SW 1271 (cell line): ENCODE data around the gene CHRNB1.

ENCODE experiments used
- DNase-seq, 2 experiments: peaks; one replicate each; lab custom pipeline; 2025; lab: John Stamatoyannopoulos, UW

The CHRNB1 gene, protein sequence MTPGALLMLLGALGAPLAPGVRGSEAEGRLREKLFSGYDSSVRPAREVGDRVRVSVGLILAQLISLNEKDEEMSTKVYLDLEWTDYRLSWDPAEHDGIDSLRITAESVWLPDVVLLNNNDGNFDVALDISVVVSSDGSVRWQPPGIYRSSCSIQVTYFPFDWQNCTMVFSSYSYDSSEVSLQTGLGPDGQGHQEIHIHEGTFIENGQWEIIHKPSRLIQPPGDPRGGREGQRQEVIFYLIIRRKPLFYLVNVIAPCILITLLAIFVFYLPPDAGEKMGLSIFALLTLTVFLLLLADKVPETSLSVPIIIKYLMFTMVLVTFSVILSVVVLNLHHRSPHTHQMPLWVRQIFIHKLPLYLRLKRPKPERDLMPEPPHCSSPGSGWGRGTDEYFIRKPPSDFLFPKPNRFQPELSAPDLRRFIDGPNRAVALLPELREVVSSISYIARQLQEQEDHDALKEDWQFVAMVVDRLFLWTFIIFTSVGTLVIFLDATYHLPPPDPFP

DNA sequence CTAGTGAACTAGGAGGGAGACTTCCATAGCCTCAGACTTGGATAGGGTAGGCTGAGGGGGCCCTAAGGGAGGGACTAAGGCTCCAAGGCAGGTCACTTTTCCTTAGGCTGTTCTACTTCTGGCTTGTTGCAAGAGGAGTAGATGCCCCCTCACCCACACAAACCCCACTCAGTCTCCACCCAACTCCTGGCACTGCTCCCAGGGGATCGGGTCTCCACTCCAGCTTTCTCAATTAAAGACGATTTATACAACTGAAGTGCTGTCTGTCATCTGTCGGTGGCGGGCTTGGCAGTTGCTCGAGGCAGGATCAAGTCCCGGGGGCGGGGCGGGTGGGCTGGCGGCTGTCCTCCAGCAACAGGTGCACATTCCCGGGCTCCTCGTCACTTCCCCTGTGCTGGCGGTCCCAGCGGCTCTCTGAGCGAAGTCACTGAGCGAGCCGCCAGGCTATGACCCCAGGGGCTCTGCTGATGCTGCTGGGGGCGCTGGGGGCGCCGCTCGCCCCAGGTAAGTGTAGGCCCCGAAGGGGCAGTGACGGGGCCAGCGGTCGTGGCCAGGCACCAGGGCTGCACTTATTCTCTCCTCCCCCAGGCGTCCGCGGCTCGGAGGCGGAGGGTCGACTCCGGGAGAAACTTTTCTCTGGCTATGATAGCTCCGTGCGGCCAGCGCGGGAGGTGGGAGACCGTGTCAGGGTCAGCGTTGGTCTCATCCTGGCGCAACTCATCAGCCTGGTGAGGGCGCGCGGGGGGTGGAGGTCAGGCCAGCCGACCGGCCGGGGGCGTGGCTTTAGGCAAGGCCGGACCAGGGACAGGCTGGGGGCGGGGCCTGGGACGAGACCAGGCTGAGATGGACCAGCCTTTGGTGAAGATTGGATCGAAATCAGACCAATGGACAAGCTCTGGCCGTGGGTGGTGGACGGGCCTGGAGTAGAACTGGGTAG is at the start of gene CHRNB1:
Gene CHRNB1, plus strand, starts transcription at position 380 of the 937 bp plus-strand sequence. Its CDS starts 67 bp downstream, at position 447.
- peak; percentile 81 to 82 for DNase-seq

DNA sequence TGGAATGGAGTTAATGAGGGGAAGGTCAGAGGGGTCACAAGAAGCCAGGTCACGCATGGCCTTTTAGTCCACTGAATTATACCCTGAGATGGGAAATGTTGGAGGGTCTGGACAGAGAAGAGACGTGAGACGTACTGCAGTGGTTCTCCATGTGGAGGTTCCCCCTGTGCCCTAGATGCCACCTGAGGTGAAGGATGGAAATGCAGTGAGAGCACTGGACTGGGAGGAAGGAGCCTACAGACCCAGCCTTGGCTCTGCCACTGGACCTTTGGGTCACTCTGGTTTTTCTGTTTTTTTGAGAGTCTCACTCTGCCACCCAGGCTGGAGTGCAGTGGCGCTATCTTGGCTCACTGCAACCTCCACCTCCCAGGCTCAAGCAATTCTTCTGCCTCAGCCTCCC is 48.7 kb upstream of the CHRNB1 start:
- DNase-seq, result no peak

GRCh38 chr17:7398612-7399011 is 46.2 kb upstream of the CHRNB1 start:
- DNase-seq, result no peak

- DNase-seq, result no peak
Observed at GRCh38 chr17:7403043-7403726, 41.7 kb upstream of the CHRNB1 start.

- DNase-seq, result peak; percentile 84 to 87
Observed at GRCh38 chr17:7403727-7403976, 41.2 kb upstream of the CHRNB1 start.

DNA sequence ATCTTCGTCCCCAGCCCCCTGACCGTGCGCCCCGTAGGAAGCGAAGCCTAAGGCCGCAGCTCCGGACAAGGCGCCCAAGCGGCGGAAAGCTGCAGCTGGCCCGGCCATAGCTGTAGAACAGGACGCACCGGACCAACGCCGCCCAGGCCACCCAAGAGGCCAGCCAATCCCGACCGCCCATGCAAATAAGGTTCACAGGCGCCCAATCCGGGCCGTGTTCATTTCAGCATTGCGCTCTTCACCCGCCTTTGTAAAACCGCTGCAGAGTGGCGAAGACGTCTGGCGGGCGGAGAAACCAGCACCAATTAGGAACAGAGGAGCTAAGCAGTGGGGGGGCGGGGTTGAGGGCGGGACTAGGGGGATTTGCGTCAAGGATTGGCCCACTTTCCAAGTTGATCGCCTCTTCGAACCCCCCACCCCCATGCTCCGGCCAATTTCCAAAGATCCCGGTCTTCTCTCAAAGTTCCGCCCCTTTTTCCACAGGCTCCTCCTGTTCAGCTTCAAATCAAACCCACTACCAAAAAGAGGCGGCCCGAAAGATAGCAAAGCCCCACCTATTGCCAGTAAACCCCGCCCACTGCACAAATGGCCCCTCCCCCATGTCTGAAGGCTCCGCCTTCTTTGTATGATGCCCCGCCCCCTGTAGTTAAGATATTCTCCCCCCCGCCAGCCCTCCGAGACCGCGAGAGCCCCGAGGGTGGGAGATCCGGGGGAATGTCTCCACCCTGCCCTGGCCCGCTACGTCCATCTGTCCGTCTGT is 40.7 kb upstream of the CHRNB1 start, which contains the start of gene TMEM256:
Gene TMEM256, minus strand, starts transcription at position 121 of the 760 bp plus-strand sequence. Its CDS starts 13 bp downstream, at position 108.
- peak; percentile 98 for DNase-seq

- no peak for DNase-seq
Observed at GRCh38 chr17:7404737-7405349, 40.0 kb upstream of the CHRNB1 start.

DNA sequence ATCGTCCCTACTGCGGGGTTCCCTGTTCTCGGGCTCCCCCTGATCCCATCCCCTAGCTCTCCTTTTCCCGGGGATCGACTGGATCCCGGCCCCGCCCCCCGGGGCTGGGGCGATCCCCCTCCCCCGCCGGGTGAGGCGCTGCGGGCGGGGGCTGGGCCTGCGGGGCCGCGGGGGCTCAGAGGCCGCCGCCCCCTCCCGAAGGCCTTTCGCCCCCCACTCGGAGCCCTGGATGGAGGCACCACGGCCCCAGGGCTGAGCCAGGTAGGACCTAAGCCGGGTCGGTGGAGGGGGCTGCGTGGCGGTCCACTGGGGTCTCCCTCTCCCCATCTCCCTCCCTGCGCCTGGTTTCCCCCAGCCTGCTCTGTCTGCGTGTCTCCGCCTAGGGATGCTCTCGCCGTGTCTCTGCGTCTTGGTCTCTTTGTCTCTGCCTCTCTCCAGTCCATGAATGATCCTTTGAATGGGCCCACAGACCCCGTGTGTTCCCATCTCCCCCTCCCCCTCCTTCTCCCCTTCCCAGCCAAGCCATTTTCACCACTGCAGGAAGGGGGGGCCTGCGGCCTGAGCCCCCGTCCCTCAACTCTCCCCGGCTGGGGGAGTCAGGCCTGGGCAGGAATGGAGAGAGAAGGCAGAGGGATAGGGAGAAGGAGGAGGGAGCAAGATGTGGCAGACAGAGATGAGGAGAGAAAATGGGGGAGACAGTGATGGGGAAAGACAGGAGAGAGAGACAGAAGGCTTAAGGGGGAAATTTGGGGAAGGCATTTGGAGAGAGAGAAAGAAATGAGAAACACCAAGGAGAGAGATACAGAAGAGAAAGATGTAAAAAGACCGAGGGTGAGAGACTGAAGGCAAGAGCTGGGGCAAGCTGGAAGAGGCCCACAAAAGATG is 39.3 kb upstream of the CHRNB1 start:
- DNase-seq, result no peak

DNA sequence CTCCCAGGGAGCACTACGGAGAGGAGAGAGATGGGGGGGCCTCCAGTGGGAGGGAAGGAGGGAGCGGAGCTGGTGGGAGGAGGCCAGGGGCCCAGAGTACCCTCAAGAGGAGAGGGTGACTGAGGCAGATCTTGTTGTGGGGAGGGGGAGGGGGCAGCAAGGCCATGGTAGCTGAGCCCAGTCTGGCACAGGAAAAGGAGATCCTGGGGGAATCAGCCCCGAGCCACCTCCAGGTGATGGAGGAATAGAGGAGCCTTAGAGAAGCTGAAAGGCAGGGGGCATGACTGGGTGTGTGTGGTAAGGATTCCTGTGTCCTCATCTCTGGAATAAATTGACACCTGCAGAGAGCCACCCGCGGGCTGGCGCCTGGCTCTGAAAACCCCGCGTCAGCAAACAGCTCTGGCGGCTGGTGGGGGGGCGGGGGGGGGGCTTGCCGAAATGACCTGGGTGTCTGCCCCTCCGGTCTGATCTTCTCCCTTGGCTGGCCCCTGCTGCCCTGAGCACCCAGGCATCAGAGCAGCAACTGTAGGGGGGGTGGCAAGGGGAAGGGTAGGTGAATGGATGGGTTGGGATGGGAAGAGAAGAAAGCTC is 38.5 kb upstream of the CHRNB1 start:
- no peak for DNase-seq

- no peak for DNase-seq
Observed at GRCh38 chr17:7407082-7407481, 37.8 kb upstream of the CHRNB1 start.

DNA sequence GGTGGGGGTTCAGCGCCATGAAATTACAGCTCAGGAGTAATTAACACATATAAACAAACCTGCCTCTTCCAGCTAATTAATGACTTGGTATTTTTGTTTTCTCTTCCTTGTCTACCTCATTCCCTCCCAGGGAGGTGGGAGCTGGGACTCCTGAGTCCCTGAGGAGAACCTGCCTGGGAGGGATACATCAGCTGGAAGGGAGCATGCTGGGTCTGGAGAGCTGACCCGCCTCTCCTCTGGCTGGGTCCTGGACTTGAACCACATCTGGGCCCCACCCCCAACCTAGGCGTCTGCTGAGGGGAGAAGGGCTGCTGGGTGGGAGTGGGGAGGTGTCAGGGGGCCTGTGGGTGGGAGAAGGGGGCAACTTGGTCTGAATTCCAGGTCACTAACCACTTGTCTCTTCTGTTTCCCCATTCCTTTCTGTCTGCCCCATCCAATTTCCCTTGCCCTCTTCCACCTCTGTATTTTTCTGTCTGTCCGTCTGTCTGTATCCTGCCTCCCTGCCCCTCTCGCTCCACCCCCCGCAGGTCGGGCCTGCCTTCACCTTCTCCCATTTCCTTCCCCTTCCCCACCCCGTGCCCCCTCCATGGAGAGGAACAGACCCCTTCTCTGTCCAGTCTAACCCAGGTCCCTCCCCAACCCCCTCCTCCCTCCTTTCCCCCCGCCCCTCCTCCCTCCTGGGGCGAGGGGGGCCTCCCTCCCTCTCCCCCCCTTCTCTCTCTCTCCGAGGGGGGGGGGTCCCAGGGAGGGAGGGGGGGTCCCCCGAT is 37.2 kb upstream of the CHRNB1 start, which contains the start of gene NLGN2:
Gene NLGN2, plus strand, starts transcription at position 361 of the 767 bp plus-strand sequence. CDS start 411 bp downstream, outside the sequence.
- DNase-seq, result no peak

- DNase-seq, result no peak
Observed at GRCh38 chr17:7408252-7408727, 36.6 kb upstream of the CHRNB1 start.

GRCh38 chr17:7408863-7409262 is 36.0 kb upstream of the CHRNB1 start:
- DNase-seq, result no peak

DNA sequence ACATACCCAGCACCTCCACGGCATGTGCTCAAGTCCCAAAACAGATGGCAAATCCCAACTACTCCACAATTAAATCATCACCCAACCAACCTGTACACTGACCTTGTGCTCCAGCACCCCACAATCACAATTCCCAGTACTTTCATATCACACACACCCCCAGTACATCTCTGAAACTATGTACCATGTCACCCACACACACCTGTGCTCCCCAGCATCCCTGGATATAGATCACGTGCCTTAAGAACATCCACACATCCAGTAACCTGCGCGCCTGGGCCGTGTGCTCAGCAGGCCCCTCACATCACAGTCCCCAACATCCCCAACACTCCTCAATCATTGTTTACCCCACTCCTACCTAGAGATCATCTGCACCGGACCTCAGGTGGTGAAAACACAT is 35.1 kb upstream of the CHRNB1 start:
- no peak for DNase-seq

GRCh38 chr17:7410634-7411426 is 34.0 kb upstream of the CHRNB1 start:
- no peak for DNase-seq

- DNase-seq, result no peak
Observed at GRCh38 chr17:7411427-7411750, 33.5 kb upstream of the CHRNB1 start.

- DNase-seq, result peak in 1 of 2 experiments; percentile 14
Observed at GRCh38 chr17:7413346-7413985, 31.4 kb upstream of the CHRNB1 start.
